Activated CD4-positive, alpha-beta T cell treated with anti-CD3 and anti-CD28 coated beads for 36 hours (primary cell): Measurements from ENCODE around the gene TIMM50. TPM values are rescaled to one million over a fixed set of nuclear protein-coding genes. Genes with fewer than 3 reads are reported as not detected.

Source experiments
- ATAC-seq: fragments of 200-7000 bp; cut with Tn5 transposase; one replicate; pipeline ENCODE4 v1.10.0; 2021; ENCODE audit warnings: mild to moderate bottlenecking, moderate library complexity
- CTCF ChIA-PET: fragments of 350-600 bp; sonication (Branson Sonifier 250); formaldehyde crosslinking; loops from one replicate; lab custom pipeline; 2021; ENCODE audit warnings: antibody characterized with exemption; lab: Charles Lee
- POLR2A ChIA-PET: fragments of 350-600 bp; sonication (Branson Sonifier 250); formaldehyde crosslinking; loops from one replicate; lab custom pipeline; 2021; ENCODE audit warnings: antibody characterized with exemption, inconsistent platforms; lab: Charles Lee
- DNase-seq: peaks from one replicate; pipeline ENCODE4 v3.0.0-alpha.2; 2020
- H3K27ac Mint-ChIP-seq: one replicate; pipeline ENCODE4 v1.8.0; 2021; ENCODE audit warnings: mixed read lengths
- H3K27me3 Mint-ChIP-seq: one replicate; pipeline ENCODE4 v1.8.0; 2021; ENCODE audit warnings: mixed read lengths
- H3K36me3 Mint-ChIP-seq: one replicate; pipeline ENCODE4 v1.8.0; 2021; ENCODE audit warnings: low read depth, mixed read lengths
- H3K4me1 Mint-ChIP-seq: one replicate; pipeline ENCODE4 v1.8.0; 2021; ENCODE audit warnings: mixed read lengths
- H3K4me3 Mint-ChIP-seq: one replicate; pipeline ENCODE4 v1.8.0; 2021; ENCODE audit warnings: mild to moderate bottlenecking, moderate library complexity, mixed read lengths
- H3K9me3 Mint-ChIP-seq: one replicate; pipeline ENCODE4 v1.8.0; 2021; ENCODE audit warnings: low read depth, mixed read lengths
- intact Hi-C, 2 experiments: fragments of 100-400 bp; cut with DNase I in 1 of 2; cut with micrococcal nuclease in 1 of 2; formaldehyde crosslinking; loops; one replicate each; pipeline versions ENCODE4 v1.14.2 to v1.15.1; 2022 to 2024; cut with DNase I, micrococcal nuclease
- total RNA-seq, 2 experiments: library from RNA; stranded (reverse); gene quantifications; one replicate each; pipeline ENCODE4 v1.2.3, GENCODE V29; 2021

The TIMM50 gene
- 100 to 1,000 TPM in 1 of 2 experiments, 10 to 100 TPM in 1; 99.4 to 126 TPM for total RNA-seq

DNA sequence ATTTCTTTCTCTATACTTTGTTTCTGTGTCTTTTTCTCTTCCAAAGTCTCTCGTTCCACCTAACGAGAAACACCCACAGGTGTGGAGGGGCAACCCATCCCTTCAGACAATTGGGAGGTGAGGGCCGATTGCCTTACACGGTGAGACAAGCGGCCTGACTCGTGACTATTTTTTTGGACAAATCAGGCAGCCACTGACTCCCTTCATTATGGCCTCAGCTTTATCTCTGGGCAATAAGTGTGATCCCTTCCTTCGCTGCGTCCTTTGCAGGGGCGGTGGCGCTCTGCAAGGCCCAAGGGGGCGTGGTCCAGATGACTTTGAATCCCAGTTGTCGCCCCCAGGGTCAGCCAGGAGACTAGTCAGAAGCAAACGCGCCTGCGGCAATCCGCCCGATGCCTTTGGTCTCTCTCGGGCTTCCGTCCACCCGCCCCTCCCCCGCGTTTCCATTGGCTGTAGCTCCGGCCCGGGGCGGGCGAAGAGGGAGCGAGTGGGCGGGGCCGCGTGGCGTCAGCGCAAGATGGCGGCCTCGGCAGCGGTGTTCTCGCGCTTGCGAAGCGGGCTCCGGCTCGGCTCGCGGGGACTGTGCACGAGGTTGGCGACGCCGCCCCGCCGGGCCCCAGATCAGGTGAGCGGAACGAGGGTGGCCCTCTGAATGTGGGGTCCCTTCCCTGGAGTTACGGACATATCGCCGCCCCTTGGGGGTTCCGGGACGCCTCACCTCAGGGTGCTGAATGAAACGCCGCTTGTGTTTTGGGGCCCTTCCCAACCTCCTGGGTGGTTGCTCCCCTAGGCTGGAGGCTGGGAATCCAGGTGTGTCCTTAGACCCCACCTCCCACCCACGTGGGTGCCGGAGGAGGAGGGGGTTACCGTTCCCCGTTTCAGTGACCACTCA is at the start of gene TIMM50:
Gene TIMM50, plus strand, starts transcription at position 502 of the 892 bp plus-strand sequence. Its CDS starts 16 bp downstream, at position 518.
- H3K27me3 Mint-ChIP-seq, result no peaks in the 10 kb centered on the region
- H3K4me1 Mint-ChIP-seq, result peaks cover 24% of the 10 kb centered on the region
- H3K4me3 Mint-ChIP-seq, result peak within 1 kb of the TSS; percentile 95
- H3K9me3 Mint-ChIP-seq, result no peaks in the 10 kb centered on the region
- peak within 1 kb of the TSS; percentile 92 for H3K27ac Mint-ChIP-seq
- DNase-seq (peak; percentile 100), ATAC-seq (peak; percentile 94)
- peaks cover 28% of the 10 kb centered on the region for H3K36me3 Mint-ChIP-seq
- intact Hi-C loops, result loop anchor here (1.0 to 5.0 kb wide), 10 partner anchors 22 to 710 kb away; partner anchors contain the start of genes EID2 (in 1 of the 2), EID2B (in 1 of the 2), MAP3K10 (in 1 of the 2) and PAK4 (in 1 of the 2)
- CTCF ChIA-PET, result interaction anchor here (0.6 to 2.2 kb wide), 5 partner anchors 9 to 954 kb away, joined by 3 to 10 read pairs (median 4); partner anchors contain the start of gene EID2B
- POLR2A ChIA-PET, result interaction anchor here (0.6 to 1.2 kb wide), 4 partner anchors 32 to 365 kb away, joined by 3 to 10 read pairs (median 4); partner anchors contain the start of gene RPS16

DNA sequence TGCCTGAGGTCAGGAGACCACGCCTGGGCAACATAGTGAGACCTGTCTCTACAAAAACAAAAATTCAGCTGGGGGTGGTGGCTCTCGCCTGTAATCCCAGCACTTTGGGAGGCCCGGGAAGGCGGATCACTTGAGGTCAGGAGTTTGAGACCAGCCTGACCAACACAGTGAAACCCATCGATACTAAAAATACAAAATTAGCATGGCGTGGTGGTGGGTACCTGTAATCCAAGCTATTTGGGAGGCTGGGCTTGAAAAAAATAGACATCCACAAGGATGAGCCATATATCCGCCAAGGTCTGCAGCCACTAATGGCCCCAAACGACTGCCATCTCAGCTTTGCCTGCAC is 48.0 kb upstream of the TIMM50 start:
- H3K4me1 Mint-ChIP-seq, result peaks cover 50% of the 10 kb centered on the region
- peak overlapping the region; percentile 99 for H3K4me3 Mint-ChIP-seq
- intact Hi-C loops, result loop anchor here in 1 of 2 experiments (5.0 kb wide), 1 partner anchor 35 kb away; no protein-coding TSS in a partner anchor
- DNase-seq, result no peak
- ChIA-PET CTCF (interaction anchor here (1.1 to 2.9 kb wide), 3 partner anchors 18 to 35 kb away, joined by 3 to 10 read pairs (median 3); partner anchors contain the start of gene PLEKHG2), POLR2A (interaction anchor here (0.6 to 2.6 kb wide), 4 partner anchors 31 to 581 kb away, joined by 3 to 10 read pairs (median 4); partner anchors contain the start of gene MED29)
- peak overlapping the region; percentile 86 for H3K27ac Mint-ChIP-seq
- H3K27me3 Mint-ChIP-seq, result no peaks in the 10 kb centered on the region
- H3K9me3 Mint-ChIP-seq, result no peaks in the 10 kb centered on the region
- peaks cover 36% of the 10 kb centered on the region for H3K36me3 Mint-ChIP-seq
- no peak for ATAC-seq

DNA sequence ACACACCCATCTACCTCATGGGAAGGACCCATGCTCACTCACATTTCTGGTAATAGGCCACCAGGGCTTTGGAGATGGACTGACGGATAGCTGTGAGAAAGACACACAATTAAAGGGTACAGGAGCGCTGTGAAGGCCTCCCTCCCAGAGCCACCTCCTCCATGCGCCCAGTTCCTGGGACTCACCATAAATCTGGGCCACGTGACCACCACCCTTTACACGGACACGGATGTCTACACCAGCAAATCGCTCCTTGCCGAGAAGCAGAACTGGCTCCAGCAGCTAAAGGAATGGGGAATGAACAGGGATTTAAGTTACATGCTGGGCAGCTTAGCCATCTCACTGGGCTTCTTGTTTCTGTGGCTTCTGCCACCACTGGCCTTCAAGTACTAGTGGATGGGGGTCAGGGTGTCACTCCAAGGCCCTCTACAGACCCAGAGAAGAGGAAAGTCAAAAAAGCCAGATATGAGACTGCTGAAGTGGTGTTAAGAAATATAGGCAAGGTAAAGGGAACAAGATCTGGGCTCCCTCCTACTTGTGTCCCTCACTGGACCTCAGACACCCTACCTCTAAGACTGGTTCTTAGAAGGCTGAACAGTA is 47.1 kb upstream of the TIMM50 start:
- peak overlapping the region; percentile 86 for H3K27ac Mint-ChIP-seq
- H3K4me3 Mint-ChIP-seq, result peak overlapping the region; percentile 99
- peaks cover 50% of the 10 kb centered on the region for H3K4me1 Mint-ChIP-seq
- intact Hi-C loops, result loop anchor here in 1 of 2 experiments (5.0 kb wide), 1 partner anchor 36 kb away; no protein-coding TSS in a partner anchor
- CTCF ChIA-PET, result interaction anchor here (0.6 to 2.9 kb wide), 3 partner anchors 22 to 101 kb away, joined by 3 to 10 read pairs (median 4); partner anchors contain the start of genes MED29, PAF1 and PLEKHG2
- H3K36me3 Mint-ChIP-seq, result peaks cover 36% of the 10 kb centered on the region
- DNase-seq (no peak), ATAC-seq (no peak)
- H3K9me3 Mint-ChIP-seq, result no peaks in the 10 kb centered on the region
- no peaks in the 10 kb centered on the region for H3K27me3 Mint-ChIP-seq
- POLR2A ChIA-PET, result interaction anchor here (0.7 to 0.9 kb wide), 2 partner anchors 12 to 22 kb away, joined by 3 to 4 read pairs; partner anchors contain the start of gene SUPT5H

DNA sequence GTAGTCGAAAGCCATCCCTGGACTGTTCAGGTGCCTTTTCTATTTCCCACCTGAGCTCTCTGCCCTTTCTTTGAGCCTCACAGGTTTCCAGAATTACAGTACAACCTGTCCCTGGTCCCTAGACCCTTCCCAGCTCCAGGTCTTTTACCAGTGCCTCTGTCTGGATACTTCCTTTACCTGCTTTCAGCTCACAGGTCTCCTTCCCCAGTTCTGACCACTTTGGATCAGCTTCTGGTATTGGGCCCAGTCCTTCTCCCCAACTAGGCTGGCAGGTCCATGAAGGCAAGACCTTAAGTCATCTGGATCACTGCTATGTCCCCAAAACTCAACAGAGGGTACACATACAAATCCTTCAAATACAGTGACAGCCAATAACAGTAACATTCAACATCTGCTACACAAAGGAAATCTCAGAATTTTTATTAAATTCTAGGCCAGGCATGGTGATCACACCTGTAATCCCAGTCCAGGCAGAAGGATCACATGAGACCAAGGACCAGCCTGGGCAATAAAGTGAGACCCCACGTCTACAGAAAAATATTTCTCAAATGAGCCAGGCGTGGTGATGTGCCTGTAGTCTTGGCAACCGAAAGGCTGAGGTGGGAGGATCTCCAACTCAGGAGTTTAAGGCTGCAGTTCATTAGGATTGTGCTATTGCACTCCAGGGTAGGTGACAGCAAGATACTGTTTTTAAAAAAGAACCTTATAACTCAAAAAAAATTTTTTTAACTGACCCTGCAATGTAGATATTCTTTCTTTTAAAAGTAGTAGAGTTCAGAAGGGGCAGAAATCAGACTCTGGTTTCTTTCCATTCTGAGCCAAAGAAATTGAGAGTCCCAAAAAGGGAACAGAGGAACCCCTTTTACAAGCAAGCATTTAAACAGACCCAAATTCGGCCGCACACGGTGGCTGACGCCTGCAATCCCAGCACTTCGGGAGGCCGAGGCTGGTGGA is 46.2 kb upstream of the TIMM50 start:
- Mint-ChIP-seq H3K27ac (peak overlapping the region; percentile 86), H3K27me3 (no peaks in the 10 kb centered on the region), H3K4me1 (peaks cover 50% of the 10 kb centered on the region), H3K9me3 (no peaks in the 10 kb centered on the region), H3K4me3 (peak overlapping the region; percentile 99), H3K36me3 (peaks cover 36% of the 10 kb centered on the region)
- DNase-seq (no peak), ATAC-seq (no peak)
- intact Hi-C loops, result loop anchor here (1.0 to 5.0 kb wide), 3 partner anchors 22 to 92 kb away; partner anchors contain the start of genes PLEKHG2 (in 1 of the 2) and SAMD4B (in 1 of the 2)
- POLR2A ChIA-PET, result interaction anchor here (0.7 to 1.7 kb wide), 10 partner anchors 8 to 109 kb away, joined by 3 to 50 read pairs (median 12); partner anchors contain the start of genes MED29, PAF1, SAMD4B and SUPT5H
- CTCF ChIA-PET, result interaction anchor here (1.1 to 2.9 kb wide), 8 partner anchors 8 to 43 kb away, joined by 3 to 13 read pairs (median 8); partner anchors contain the start of genes MED29, PAF1, PLEKHG2 and SUPT5H

DNA sequence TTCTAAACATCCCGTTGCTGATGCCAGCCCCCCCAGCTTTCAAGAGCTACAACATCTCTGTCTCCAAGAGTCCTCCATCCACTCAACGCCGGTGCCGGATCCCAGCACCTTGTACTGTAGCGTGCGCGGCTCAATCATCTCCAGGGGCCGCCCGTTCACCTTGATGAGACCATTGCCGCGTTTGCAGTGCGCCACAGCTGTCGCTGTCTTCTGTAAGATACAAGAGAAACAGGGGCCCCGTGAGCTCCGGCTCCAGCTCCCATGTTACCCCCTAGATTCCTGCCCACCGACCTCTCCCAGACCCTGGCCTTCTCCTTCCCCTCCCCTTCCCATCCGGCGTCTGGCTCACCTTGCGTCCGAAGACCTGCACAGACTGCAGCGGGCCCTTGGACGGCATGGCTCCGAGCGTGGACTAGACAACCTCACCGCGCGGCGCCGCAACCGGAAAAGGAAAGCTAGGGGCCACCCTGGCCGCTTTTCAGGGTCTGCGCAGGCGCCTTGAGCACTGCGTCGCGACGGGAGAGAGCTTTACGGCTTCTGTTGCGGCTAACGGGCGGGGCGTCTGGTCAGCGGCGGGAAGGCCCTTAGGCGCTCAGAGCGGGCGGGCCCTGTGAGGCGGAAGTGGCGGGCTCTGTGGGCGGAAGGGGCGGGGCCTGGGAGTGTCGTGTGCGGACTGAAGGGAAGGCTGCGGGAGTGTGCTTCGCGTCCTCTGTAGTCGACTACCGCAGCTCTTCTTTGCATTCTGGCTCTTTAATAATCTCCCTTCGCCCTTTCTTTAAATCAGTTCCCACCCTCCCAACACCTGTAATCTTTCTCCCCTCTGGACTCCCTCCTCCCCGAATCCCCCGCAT is 44.9 kb upstream of the TIMM50 start, which contains the start of gene RPS16:
Gene RPS16, minus strand, starts transcription at position 451 of the 851 bp plus-strand sequence. Its CDS starts 54 bp downstream, at position 397.
- Mint-ChIP-seq H3K4me1 (peaks cover 45% of the 10 kb centered on the region), H3K4me3 (peak within 1 kb of the TSS; percentile 99), H3K9me3 (no peaks in the 10 kb centered on the region), H3K27me3 (no peaks in the 10 kb centered on the region), H3K27ac (peak within 1 kb of the TSS; percentile 100), H3K36me3 (peaks cover 36% of the 10 kb centered on the region)
- POLR2A ChIA-PET, result interaction anchor here (0.5 to 1.7 kb wide), 25 partner anchors 9 to 1015 kb away, joined by 3 to 50 read pairs (median 5); partner anchors contain the start of genes EID2B, MED29, NFKBIB and PAF1
- ATAC-seq (peak; percentile 84), DNase-seq (peak; percentile 100)
- intact Hi-C loops, result loop anchor here (1.0 kb wide), 6 partner anchors 10 to 97 kb away; partner anchors contain the start of genes PLEKHG2 (in 2 of the 2), SUPT5H (in 2 of the 2), EID2B (in 1 of the 2) and MED29 (in 1 of the 2)
- CTCF ChIA-PET, result interaction anchor here (0.9 to 2.0 kb wide), 15 partner anchors 8 to 238 kb away, joined by 3 to 13 read pairs (median 5); partner anchors contain the start of genes EID2B, MED29, PAF1 and PLEKHG2

DNA sequence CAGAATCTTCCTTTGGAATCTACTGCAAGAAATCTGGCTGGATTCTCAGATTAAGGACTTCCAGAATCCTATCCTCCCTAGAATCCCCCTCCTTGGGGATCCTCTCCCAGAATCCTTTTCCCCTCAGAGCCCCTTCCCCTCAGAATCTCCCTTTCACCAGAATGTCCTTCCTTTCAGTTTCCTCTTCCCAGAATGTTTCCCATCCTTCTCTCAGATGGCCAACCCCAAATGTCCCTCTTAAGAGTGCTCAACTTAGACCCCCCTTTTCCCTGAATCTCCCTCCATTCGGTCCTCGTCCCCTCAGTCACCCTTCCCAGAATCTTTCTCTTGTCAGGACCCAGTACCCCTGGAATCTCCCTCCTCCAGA is 44.3 kb upstream of the TIMM50 start:
- Mint-ChIP-seq H3K27me3 (no peaks in the 10 kb centered on the region), H3K27ac (peak overlapping the region; percentile 95), H3K4me1 (peaks cover 40% of the 10 kb centered on the region), H3K4me3 (peak overlapping the region; percentile 99), H3K36me3 (peaks cover 36% of the 10 kb centered on the region), H3K9me3 (no peaks in the 10 kb centered on the region)
- ChIA-PET POLR2A (interaction anchor here (0.6 to 1.7 kb wide), 22 partner anchors 9 to 536 kb away, joined by 3 to 50 read pairs (median 6); partner anchors contain the start of genes EID2B, MED29, NFKBIB and PAF1), CTCF (interaction anchor here (0.9 to 2.0 kb wide), 13 partner anchors 9 to 238 kb away, joined by 3 to 13 read pairs (median 5); partner anchors contain the start of genes EID2B, MED29, PAF1 and PLEKHG2)
- intact Hi-C loops, result loop anchor here (1.0 kb wide), 5 partner anchors 9 to 96 kb away; partner anchors contain the start of genes SUPT5H (in 2 of the 2), EID2B (in 1 of the 2), MED29 (in 1 of the 2) and PAF1 (in 1 of the 2)
- DNase-seq, result no peak
- ATAC-seq, result no peak

DNA sequence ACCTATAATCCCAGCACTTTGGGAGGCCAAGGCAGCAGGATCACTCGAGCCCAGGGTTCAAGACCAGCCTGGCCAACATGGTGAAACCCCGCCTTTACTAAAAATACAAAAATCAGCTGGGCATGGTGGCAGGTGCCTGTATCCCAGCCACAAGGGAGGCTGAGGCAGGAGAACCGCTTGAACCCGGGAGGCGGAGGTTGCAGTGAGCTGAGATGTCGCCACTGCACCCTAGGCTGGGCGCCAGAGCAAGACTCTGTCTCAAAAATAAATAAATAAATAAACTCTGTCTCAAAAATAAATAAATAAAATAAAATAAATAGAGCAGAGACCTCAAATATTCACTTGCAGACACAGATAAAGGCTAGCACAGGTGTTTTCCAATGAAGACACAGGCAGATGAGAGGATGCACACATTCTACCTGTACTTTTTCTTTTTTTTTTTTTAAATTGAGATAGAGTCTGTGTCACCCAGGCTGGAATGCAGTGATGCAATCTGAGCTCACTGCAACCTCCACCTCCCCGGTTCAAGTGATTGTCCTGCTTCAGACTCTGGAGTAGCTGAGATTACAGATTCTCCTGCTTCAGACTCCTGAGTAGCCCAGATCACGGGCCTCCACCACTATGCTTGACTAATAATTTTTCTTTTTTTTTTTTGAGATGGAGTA is 42.2 kb upstream of the TIMM50 start:
- Mint-ChIP-seq H3K4me3 (no peak overlapping the region), H3K9me3 (no peaks in the 10 kb centered on the region), H3K27ac (no peak overlapping the region), H3K36me3 (peaks cover 25% of the 10 kb centered on the region), H3K4me1 (peaks cover 28% of the 10 kb centered on the region), H3K27me3 (no peaks in the 10 kb centered on the region)
- intact Hi-C loops, result no loop called here
- ChIA-PET POLR2A (interaction anchor here (0.6 to 1.2 kb wide), 3 partner anchors 11 to 249 kb away, joined by 4 to 13 read pairs (median 4); no protein-coding TSS in a partner anchor), CTCF (interaction anchor here (0.6 to 3.8 kb wide), 7 partner anchors 36 to 235 kb away, joined by 3 to 47 read pairs (median 4); partner anchors contain the start of genes EID2B and TIMM50)
- ATAC-seq (no peak), DNase-seq (no peak)

DNA sequence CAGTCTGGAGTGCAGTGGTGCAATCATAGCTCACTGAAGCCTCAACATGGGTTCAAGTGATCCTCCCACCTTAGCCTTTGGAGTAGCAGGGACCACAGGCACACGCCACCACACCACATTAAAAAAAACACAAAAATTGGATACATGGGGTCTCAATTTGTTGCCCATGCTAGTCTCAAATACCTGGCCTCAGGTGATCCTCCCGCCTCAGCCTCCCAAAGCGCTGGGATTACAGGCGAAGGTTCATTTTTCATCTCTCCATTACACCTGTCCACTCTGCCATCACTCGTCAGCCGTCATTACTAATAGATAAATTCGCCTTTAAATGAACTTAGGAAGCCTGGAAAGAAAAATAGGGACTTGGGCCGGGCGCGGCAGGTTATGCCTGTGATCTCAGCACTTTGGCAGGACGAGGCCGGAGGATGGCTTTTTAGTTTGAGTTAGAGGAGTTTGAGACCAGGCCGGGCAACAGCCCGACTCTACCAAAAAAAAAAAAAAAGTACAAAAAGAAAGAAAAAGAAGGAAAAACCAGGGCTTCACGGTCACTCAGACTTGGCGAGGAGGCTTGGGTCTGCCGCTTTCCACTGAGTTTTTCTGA is 35.9 kb upstream of the TIMM50 start:
- peak overlapping the region; percentile 100 for H3K27ac Mint-ChIP-seq
- intact Hi-C loops, result loop anchor here (1.0 to 10.0 kb wide), 15 partner anchors 8 to 904 kb away; partner anchors contain the start of genes C19orf47 (in 1 of the 2), DYRK1B (in 1 of the 2), EID2 (in 1 of the 2) and EID2B (in 1 of the 2)
- POLR2A ChIA-PET, result interaction anchor here (0.6 to 3.8 kb wide), 5 partner anchors 9 to 746 kb away, joined by 3 to 50 read pairs (median 6); partner anchors contain the start of genes RPS16 and SAMD4B

More for the DNA sequence above, 35.9 kb upstream of the TIMM50 start:
- CTCF ChIA-PET, result interaction anchor here (0.6 to 2.3 kb wide), 8 partner anchors 9 to 400 kb away, joined by 3 to 9 read pairs (median 5); partner anchors contain the start of genes DLL3, EID2B and RPS16
- DNase-seq (no peak), ATAC-seq (no peak)
- Mint-ChIP-seq H3K9me3 (no peaks in the 10 kb centered on the region), H3K4me1 (peaks cover 35% of the 10 kb centered on the region), H3K4me3 (peak overlapping the region; percentile 100), H3K27me3 (no peaks in the 10 kb centered on the region), H3K36me3 (peaks cover 41% of the 10 kb centered on the region)
